HepG2 (cell line): ENCODE data around the gene LYSET.

Source experiments
- BRCA1 ChIP-seq: sonication (generic); formaldehyde crosslinking; IDR thresholded peaks from 2 replicates; pipeline ENCODE4 v1.4.0; 2020; ENCODE audit warnings: missing genetic modification reagents
- CTCF ChIP-seq: sonication (generic); formaldehyde crosslinking; IDR thresholded peaks from 2 replicates; pipeline ENCODE4 v1.5.0; 2020; ENCODE audit warnings: mild to moderate bottlenecking, missing genetic modification reagents, moderate library complexity
- EP300 ChIP-seq, 3 experiments: sonication (generic) in 1 of 3; formaldehyde crosslinking in 1 of 3; IDR thresholded peaks; 2 replicates each; pipeline versions ENCODE4 v1.5.1 to v1.6.1; 2011 to 2020; ENCODE audit warnings: low read depth in 2 of 3, low read length in 2 of 3, borderline replicate concordance in 1 of 3, improper control_type of control experiment in 1 of 3, mild to moderate bottlenecking in 1 of 3, missing genetic modification reagents in 1 of 3, moderate library complexity in 1 of 3
- RAD21 ChIP-seq: fragments of 450-650 bp; formaldehyde crosslinking; IDR thresholded peaks from 2 replicates; pipeline ENCODE4 v1.5.0; 2020; ENCODE audit warnings: mild to moderate bottlenecking

DNA sequence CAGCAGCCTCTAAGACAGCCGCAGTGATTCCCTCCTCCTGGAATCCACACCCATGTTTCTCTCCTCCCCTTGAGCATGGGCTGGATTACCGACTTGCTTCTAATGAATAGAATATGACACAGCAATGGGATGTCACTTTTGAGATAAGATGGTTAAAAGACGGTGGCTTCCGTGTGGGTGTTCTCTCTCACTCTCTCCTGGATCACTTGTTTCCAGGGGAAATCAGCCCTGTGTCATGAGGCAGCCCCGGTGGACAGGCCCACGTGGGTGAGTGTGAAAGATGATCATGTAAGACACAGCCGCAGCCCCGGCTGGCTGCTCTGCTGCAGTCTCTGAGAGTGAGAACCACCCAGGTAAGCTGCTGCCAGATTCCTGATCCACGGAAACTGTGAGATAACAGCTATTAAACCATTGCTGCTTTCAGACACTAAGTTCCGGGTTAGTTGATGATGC is 11.1 kb upstream of the LYSET start:
- no peak for TF ChIP-seq EP300 (IDR thresholded peaks at IDR 0.05; ENCODE audit: low read depth in 2 of 2, low read length in 2 of 2)
- no peak for TF ChIP-seq EP300 (CRISPR knock-in tag; IDR thresholded peaks at IDR 0.05; ENCODE audit: borderline replicate concordance)
- no peak for TF ChIP-seq RAD21
- no peak for TF ChIP-seq BRCA1
- no peak for TF ChIP-seq CTCF (CRISPR knock-in tag)
